Body of pancreas (tissue), 4 donors: ENCODE data around the gene SCTR. TPM values are rescaled to one million over a fixed set of nuclear protein-coding genes. Genes with fewer than 3 reads are reported as not detected.

Experiments
- ATAC-seq: fragments of 150-250 bp; one replicate; pipeline ENCODE4 v1.9.1; 2016
- DNase-seq, 4 donors: peaks; one replicate each; pipeline ENCODE4 v3.0.0-alpha.2; 2019
- H3K27ac ChIP-seq, 4 donors: fragments of 200-600 bp; sonication (generic); 1 replicate in 3 of 4; 2 replicates in 1 of 4; pipeline versions ENCODE4 v1.5.1 to v1.6.1; 2016 to 2019; ENCODE audit warnings: mild to moderate bottlenecking in 1 of 4, mixed read lengths in 1 of 4, moderate library complexity in 1 of 4
- H3K27me3 ChIP-seq, 2 donors: fragments of 200-600 bp; sonication (generic); one replicate each; pipeline ENCODE4 v1.6.0; 2016; ENCODE audit warnings: mild to moderate bottlenecking in 1 of 2
- H3K36me3 ChIP-seq, 2 donors: fragments of 200-600 bp; sonication (generic); replicated peaks in 1 of 2; 2 replicates each; pipeline ENCODE4 v1.5.1; 2016; ENCODE audit warnings: low read depth in 2 of 2; ENCODE audit not compliant: insufficient read depth in 1 of 2
- H3K4me1 ChIP-seq: fragments of 200-600 bp; sonication (generic); one replicate; pipeline ENCODE4 v1.6.0; 2016
- H3K4me3 ChIP-seq, 2 donors: fragments of 200-600 bp; sonication (generic); 1 replicate in 1 of 2; 2 replicates in 1 of 2; pipeline ENCODE4 v1.5.1; 2016 to 2019
- H3K9me3 ChIP-seq, 3 donors: fragments of 200-600 bp; sonication (generic); 1 replicate in 2 of 3; 2 replicates in 1 of 3; pipeline ENCODE4 v1.5.1; 2016
- CTCF ChIP-seq, 7 experiments: fragments of 450-650 bp in 4 of 7; fragments of 200-600 bp in 3 of 7; sonication (generic) in 3 of 7; IDR thresholded peaks; one replicate each; pipeline ENCODE4 v1.5.1; 2016 to 2019; ENCODE audit warnings: antibody characterized with exemption in 7 of 7
- POLR2A ChIP-seq, 3 donors: fragments of 450-650 bp; IDR thresholded peaks; one replicate each; pipeline ENCODE4 v1.6.1; 2016; ENCODE audit warnings: antibody characterized with exemption in 3 of 3, mild to moderate bottlenecking in 2 of 3
- WGBS, 2 donors: methylation state at CpG; one replicate each; pipeline ENCODE4 v1.1.5; 2017; 5-methylcytosine and 5-hydroxymethylcytosine counted together
- intact Hi-C: fragments of 100-400 bp; cut with DNase I; formaldehyde crosslinking; loops from one replicate; pipeline ENCODE4 v1.15.1; 2023
- total RNA-seq, 2 donors: library from RNA; depleted of rRNA; stranded (reverse); fragments of >200 nt; gene quantifications; one replicate each; pipeline ENCODE4 v1.1.0, GENCODE V29; 2016

SCTR gene
- total RNA-seq, 2 donors from 2014 or later = 69.0 to 183 TPM

DNA sequence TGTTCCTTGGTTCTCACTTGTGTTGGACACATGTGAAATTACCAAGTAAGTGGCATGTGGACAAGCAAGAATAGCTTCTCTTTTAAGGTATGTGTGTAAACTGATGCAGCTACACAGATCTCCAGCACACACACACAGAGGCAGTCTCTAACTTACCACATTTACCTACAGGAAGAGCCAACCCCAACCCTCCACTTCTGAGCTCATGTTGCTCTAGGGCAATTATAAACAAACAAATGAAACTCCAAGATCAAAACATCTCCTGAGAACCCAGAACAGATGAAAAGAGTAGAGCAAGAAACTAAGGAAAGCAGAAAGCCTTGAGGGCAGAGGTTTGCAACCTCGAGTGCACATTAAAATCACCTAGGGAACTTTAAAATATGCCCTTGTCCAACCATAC, 108.7 kb downstream of the SCTR start:
- H3K9me3 ChIP-seq = no peaks in the 10 kb centered on the region
- H3K4me3 ChIP-seq = no peak overlapping the region
- no peaks in the 10 kb centered on the region for H3K36me3 ChIP-seq
- H3K27me3 ChIP-seq = no peaks in the 10 kb centered on the region
- peaks cover 16% of the 10 kb centered on the region for H3K4me1 ChIP-seq
- intact Hi-C loops = no loop called here
- TF ChIP-seq POLR2A (IDR thresholded peaks at IDR 0.05) (no peak), CTCF (IDR thresholded peaks at IDR 0.05) (no peak)
- DNase-seq (no peak), ATAC-seq (no peak)
- 100% methylated on average over 1 of the region's 1 CpG for WGBS, 2 donors
- H3K27ac ChIP-seq = no peak overlapping the region

DNA sequence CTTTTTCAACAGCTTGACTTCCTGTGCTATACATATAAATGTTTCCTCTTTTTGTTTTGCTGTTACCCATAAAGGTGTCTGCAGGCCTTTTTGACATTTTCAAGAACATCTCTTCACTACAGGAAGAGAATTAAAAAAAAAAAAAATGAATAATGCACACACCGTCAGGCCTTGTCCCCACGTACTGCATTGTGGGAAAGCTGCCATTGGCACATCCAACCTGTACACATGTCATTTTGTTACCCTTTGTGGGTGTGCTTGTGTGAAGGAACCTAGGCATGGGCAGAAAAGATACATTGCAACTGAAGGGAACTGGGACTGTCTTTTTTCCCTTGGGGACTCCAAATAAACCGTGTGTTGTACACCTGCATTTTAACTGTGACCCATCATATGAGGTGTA, 109.4 kb downstream of the SCTR start:
- 78 to 87% methylated on average over 3 of the region's 3 CpGs for WGBS, 2 donors
- Histone ChIP-seq H3K4me3 (no peak overlapping the region), H3K27me3 (no peaks in the 10 kb centered on the region), H3K4me1 (peaks cover 9% of the 10 kb centered on the region), H3K27ac (no peak overlapping the region), H3K9me3 (no peaks in the 10 kb centered on the region), H3K36me3 (no peaks in the 10 kb centered on the region)
- TF ChIP-seq POLR2A (IDR thresholded peaks at IDR 0.05) (no peak), CTCF (IDR thresholded peaks at IDR 0.05) (no peak)
- intact Hi-C loops = no loop called here
- ATAC-seq = no peak
- no peak for DNase-seq

GRCh38 chr2:119409506-119409905, 114.8 kb downstream of the SCTR start:
- 44 to 45% methylated on average over 4 of the region's 4 CpGs for WGBS, 2 donors
- Histone ChIP-seq H3K9me3 (no peaks in the 10 kb centered on the region), H3K4me1 (peaks cover 4% of the 10 kb centered on the region), H3K27me3 (no peaks in the 10 kb centered on the region), H3K27ac (no peak overlapping the region), H3K4me3 (no peak overlapping the region), H3K36me3 (no peaks in the 10 kb centered on the region)
- ATAC-seq (no peak), DNase-seq (no peak)
- intact Hi-C loops = loop anchor here (5.0 to 10.0 kb wide), 2 partner anchors 63 to 255 kb away; no protein-coding TSS in a partner anchor
- TF ChIP-seq POLR2A (IDR thresholded peaks at IDR 0.05) (no peak), CTCF (IDR thresholded peaks at IDR 0.05) (no peak)

- Histone ChIP-seq H3K27me3 (no peaks in the 10 kb centered on the region), H3K9me3 (no peaks in the 10 kb centered on the region), H3K4me3 (no peak overlapping the region), H3K36me3 (no peaks in the 10 kb centered on the region), H3K27ac (peak overlapping the region in 1 of 4 donors; percentile 27), H3K4me1 (peaks cover 4% of the 10 kb centered on the region)
- DNase-seq (peak in 2 of 4 donors; percentile 21 to 23), ATAC-seq (peak; percentile 17)
- intact Hi-C loops = loop anchor here (5.0 to 10.0 kb wide), 2 partner anchors 64 to 257 kb away; no protein-coding TSS in a partner anchor
- TF ChIP-seq CTCF (IDR thresholded peaks at IDR 0.05) = no peak
- no peak for TF ChIP-seq POLR2A (IDR thresholded peaks at IDR 0.05)
- 60 to 77% methylated on average over 4 to 5 of the region's 5 CpGs for WGBS, 2 donors
These were observed 116.1 kb downstream of the SCTR start for GRCh38 chr2:119408221-119408619.
